T-helper 2 cell treated with Interferon-gamma antibody and Interleukin-4, amounts not matched to agents 5 μg/mL and 100 μg/mL, for 36 hours (primary cell): Measurements from ENCODE around the gene HHIP.
"Not testable (repeated sequence)": the region's sequence is repeated elsewhere in the genome, so short reads cannot be mapped to it uniquely, and the experiment has no call there.

ENCODE experiments used
- DNase-seq: peaks from one replicate; pipeline ENCODE4 v3.0.0; 2021; ENCODE audit warnings: low spot score
- H3K27ac Mint-ChIP-seq: one replicate; pipeline ENCODE4 v1.8.0; 2021; ENCODE audit warnings: mild to moderate bottlenecking, mixed read lengths
- H3K27me3 Mint-ChIP-seq: one replicate; pipeline ENCODE4 v1.8.0; 2021; ENCODE audit warnings: low read depth, mixed read lengths
- H3K36me3 Mint-ChIP-seq: one replicate; pipeline ENCODE4 v1.8.0; 2021; ENCODE audit warnings: low read depth, mixed read lengths
- H3K4me1 Mint-ChIP-seq: one replicate; pipeline ENCODE4 v1.8.0; 2021; ENCODE audit warnings: low read depth, mixed read lengths
- H3K4me3 Mint-ChIP-seq: one replicate; pipeline ENCODE4 v1.8.0; 2022; ENCODE audit warnings: mild to moderate bottlenecking, moderate library complexity, mixed read lengths
- H3K9me3 Mint-ChIP-seq: one replicate; pipeline ENCODE4 v1.8.0; 2021; ENCODE audit warnings: mixed read lengths

Gene HHIP

DNA sequence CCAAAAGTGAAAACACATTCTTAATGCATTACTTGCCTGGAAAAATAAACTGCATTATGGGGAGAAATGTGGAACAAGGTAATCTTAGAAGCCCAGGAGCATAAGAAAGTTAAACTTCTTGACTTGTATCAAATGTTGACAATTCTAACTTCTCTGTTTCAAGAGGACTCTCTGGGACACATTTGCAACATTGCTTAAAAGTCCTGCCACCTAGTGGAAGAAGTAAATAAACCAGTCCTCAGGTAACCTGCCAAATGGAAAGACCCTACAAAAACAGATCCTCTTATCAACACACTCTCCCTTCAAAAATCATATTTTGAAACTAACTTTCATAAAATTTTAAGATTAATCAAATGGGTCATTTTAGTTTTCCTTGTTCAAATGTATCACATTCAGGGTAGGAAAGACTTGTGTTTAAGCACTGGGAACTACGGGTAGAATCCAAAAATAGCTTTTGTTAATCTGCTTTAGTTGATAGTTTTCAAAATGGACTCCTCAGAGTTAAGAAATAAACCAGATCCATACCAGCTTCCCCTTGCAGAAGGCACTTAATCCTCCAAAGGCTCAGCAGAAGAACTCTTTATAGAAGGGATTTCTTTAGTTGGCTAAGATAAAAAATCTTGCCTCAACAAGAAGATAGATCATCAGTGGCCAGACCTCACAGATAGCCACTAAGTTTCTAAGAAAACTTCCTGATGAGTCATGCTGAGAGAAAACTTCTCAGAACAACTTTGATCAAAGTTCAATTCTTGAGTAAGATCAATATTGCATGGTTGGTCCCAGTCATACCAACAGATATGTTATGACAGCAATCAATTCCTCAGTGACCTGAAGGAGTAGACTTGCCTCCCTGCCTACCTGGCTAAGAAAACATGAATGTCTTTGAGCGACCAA is 141.7 kb downstream of the HHIP start:
- no peak for DNase-seq
- H3K9me3 Mint-ChIP-seq, result no peaks in the 10 kb centered on the region
- H3K36me3 Mint-ChIP-seq, result no peaks in the 10 kb centered on the region
- H3K4me1 Mint-ChIP-seq, result no peaks in the 10 kb centered on the region
- H3K27ac Mint-ChIP-seq, result no peak overlapping the region
- H3K4me3 Mint-ChIP-seq, result no peak overlapping the region
- H3K27me3 Mint-ChIP-seq, result peaks cover 3% of the 10 kb centered on the region

DNA sequence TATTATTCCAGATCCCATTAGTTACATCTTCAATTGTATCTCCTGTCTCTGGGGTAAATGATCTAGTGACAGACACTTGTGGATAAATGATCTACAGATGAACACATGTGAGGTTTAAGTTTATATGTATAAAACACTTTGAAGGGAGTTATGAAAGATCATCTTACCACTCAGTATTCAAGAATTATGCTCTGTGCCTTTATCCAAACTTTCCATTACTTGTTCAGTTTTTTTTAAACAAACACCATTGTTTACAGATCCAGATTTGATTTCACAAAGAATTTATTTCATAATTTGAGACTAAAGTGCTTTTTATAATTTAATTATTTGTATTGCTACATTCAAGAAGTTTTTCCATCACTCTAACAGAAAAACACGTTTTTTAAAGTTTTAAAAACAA is 142.5 kb downstream of the HHIP start:
- Mint-ChIP-seq H3K27me3 (peaks cover 3% of the 10 kb centered on the region), H3K27ac (no peak overlapping the region), H3K4me1 (no peaks in the 10 kb centered on the region), H3K36me3 (no peaks in the 10 kb centered on the region), H3K4me3 (no peak overlapping the region), H3K9me3 (no peaks in the 10 kb centered on the region)
- DNase-seq, result no peak

DNA sequence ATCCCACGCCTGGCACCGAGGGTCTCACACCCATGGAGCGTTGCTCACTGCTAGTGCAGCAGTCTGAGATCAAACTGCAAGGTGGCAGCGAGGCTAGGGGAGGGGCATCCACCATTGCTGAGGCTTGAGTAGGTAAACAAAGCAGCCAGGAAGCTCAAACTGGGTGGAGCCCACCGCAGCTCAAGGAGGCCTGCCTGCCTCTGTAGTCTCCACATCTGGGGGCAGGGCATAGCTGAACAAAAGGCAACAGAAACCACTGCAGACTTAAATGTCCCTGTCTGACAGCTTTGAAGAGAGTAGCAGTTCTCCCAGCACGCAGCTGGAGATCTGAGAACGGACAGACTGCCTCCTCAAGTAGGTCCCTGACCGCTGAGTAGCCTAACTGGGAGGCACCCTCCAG is 146.0 kb downstream of the HHIP start:
- DNase-seq, H3K4me1 Mint-ChIP-seq, H3K36me3 Mint-ChIP-seq, H3K27me3 Mint-ChIP-seq, H3K27ac Mint-ChIP-seq, H3K4me3 Mint-ChIP-seq, H3K9me3 Mint-ChIP-seq: not testable (repeated sequence)
